C4-2B (cell line): ENCODE measurements around the gene GLCE.
A peak's percentile ranks its signal among the peaks of the same experiment; 100 is the strongest.

Source experiments
- H3K27ac ChIP-seq: fragments of 450-650 bp; 2 replicates; pipeline ENCODE4 v1.5.1; 2017
- ZFX ChIP-seq: fragments of 450-650 bp; IDR thresholded peaks from 2 replicates; pipeline ENCODE4 v1.6.1; 2017
- TF ChIP-seq, protein P1 (sequence below): fragments of 450-650 bp; conservative IDR thresholded peaks from 2 replicates; pipeline ENCODE4 v1.5.1; 2017; ENCODE audit warnings: mild to moderate bottlenecking

Gene GLCE

DNA sequence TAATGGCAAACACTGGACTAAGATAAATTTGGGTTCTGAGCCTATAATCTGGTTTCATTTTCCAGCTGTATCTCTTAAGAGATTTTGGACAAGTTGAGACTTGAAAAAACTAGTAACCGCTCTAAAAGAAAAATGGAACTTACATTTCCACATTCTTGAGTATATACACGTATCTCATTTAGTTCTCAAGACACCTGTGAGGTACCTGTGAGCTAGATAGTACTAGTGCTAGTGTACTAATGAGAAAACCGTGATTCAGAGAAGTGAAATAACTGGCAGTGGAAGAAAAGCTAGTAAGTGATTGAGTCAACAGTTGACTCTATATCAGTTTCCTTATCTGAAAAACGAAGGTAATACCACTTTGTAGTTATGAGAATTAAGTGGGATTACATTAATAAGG is 76.1 kb downstream of the GLCE start:
- TF ChIP-seq ZFX = no peak
- TF ChIP-seq, protein P1, sequence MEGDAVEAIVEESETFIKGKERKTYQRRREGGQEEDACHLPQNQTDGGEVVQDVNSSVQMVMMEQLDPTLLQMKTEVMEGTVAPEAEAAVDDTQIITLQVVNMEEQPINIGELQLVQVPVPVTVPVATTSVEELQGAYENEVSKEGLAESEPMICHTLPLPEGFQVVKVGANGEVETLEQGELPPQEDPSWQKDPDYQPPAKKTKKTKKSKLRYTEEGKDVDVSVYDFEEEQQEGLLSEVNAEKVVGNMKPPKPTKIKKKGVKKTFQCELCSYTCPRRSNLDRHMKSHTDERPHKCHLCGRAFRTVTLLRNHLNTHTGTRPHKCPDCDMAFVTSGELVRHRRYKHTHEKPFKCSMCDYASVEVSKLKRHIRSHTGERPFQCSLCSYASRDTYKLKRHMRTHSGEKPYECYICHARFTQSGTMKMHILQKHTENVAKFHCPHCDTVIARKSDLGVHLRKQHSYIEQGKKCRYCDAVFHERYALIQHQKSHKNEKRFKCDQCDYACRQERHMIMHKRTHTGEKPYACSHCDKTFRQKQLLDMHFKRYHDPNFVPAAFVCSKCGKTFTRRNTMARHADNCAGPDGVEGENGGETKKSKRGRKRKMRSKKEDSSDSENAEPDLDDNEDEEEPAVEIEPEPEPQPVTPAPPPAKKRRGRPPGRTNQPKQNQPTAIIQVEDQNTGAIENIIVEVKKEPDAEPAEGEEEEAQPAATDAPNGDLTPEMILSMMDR = no peak

GRCh38 chr15:69237718-69238117 is 77.3 kb downstream of the GLCE start:
- H3K27ac ChIP-seq = no peak overlapping the region
- no peak for TF ChIP-seq ZFX
- TF ChIP-seq, protein P1 = no peak

More for the DNA sequence above, 76.1 kb downstream of the GLCE start:
- no peak overlapping the region for H3K27ac ChIP-seq

DNA sequence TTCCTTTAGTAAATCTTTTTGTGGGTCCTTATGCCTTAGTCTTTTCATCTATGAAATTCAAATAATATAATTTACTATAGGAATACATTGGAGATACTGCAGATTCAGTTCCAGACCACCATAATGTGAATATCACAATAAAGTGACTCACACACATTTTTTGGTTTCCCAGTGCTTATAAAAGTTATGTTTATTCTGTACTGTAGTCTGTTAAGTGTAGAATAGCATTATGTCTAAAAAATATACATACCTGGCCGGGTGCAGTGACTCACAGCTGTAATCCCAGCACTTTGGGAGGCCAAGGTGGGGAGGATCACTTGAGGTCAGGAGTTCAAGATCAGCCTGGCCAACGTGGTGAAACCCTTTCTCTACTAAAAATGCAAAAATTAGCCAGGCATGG is 84.4 kb downstream of the GLCE start:
- TF ChIP-seq ZFX = no peak
- TF ChIP-seq, protein P1 = no peak
- H3K27ac ChIP-seq = no peak overlapping the region

DNA sequence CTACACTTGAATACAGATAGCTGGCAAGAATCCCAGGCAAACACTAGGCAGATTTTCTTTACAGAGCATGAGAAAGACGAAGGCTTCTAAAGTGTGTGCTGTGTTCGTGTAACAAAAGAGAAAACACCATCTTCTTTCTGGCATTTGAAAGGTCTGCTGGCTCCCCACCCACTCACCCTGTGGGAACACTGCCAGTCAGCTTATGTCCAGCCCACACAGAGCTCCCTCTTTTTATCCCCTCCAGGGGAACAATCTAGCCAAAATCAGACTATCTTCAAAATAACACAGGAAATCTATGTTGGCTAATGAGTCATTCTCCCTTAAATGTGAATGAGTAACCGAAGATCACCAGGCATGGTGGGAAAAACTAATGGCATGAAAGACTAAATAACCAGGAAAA is 92.7 kb downstream of the GLCE start:
- TF ChIP-seq, protein P1 = no peak
- no peak for TF ChIP-seq ZFX
- no peak overlapping the region for H3K27ac ChIP-seq

GRCh38 chr15:69265347-69265955 is 105.0 kb downstream of the GLCE start:
- H3K27ac ChIP-seq = no peak overlapping the region
- no peak for TF ChIP-seq ZFX
- TF ChIP-seq, protein P1 = peak; percentile 83

DNA sequence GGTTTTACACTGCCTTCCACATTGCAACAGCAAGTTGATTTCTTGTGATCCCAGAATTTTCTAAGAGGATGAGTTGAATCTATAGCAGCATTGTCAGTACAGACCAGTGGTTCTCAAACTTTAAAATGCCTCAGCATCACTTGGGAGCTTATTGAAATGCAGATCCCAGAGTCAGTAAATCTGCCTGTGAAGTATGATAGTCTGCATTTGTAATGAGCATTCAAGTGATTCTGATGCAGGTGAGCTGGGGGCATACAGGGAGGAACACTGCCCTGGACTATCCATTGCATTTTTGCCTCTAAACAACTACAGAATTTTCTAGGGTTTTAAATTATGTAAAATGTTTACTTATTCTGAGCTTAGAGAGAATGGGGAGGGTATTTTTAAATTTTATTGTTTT is 110.8 kb downstream of the GLCE start:
- no peak overlapping the region for H3K27ac ChIP-seq
- TF ChIP-seq, protein P1 = no peak
- no peak for TF ChIP-seq ZFX

DNA sequence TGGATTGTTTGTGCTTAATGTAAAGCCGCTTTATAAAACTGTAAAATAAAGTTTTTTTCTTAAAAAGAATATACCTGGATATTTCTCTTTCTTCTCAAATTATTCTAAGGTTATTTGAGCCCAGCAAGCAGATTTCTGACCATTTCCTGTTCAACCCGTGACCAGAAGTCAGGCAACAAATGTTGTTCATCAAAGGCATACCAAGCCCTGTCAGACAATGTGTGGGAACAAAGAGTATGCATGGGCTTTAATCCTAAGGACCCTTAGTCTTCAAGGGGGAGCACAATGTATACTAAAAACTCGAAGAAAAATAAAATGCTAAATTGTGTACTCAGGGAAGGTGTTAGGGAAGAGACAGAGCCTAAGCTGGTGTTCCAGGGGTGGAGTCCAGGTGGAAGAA is 111.7 kb downstream of the GLCE start:
- TF ChIP-seq ZFX = no peak
- TF ChIP-seq, protein P1 = no peak
- H3K27ac ChIP-seq = no peak overlapping the region
